Trophoblast cell (in vitro differentiated cells and primary cell): ENCODE results near the gene NAPG.

Source experiments
- DNase-seq, 2 donors: peaks; one replicate each; pipeline ENCODE4 v3.0.0-alpha.2; 2016
- H2AFZ ChIP-seq: 2 replicates; pipeline ENCODE4 v1.6.1; 2013; ENCODE audit warnings: low read length, moderate library complexity, mild to moderate bottlenecking; ENCODE audit not compliant: insufficient read depth, poor library complexity
- H2AK5ac ChIP-seq: 2 replicates; pipeline ENCODE4 v1.6.1; 2013; ENCODE audit warnings: mild to moderate bottlenecking, low read length
- H2BK120ac ChIP-seq: 2 replicates; pipeline ENCODE4 v1.6.1; 2013; ENCODE audit warnings: low read length, mild to moderate bottlenecking, moderate library complexity; ENCODE audit not compliant: insufficient read depth, poor library complexity
- H2BK12ac ChIP-seq: 2 replicates; pipeline ENCODE4 v1.6.1; 2013; ENCODE audit warnings: mild to moderate bottlenecking, low read length, moderate library complexity
- H2BK5ac ChIP-seq: 2 replicates; pipeline ENCODE4 v1.6.1; 2013; ENCODE audit warnings: low read length, low read depth, moderate library complexity, mild to moderate bottlenecking; ENCODE audit not compliant: poor library complexity
- H3K14ac ChIP-seq: 2 replicates; pipeline ENCODE4 v1.6.1; 2013; ENCODE audit warnings: mild to moderate bottlenecking, low read length
- H3K18ac ChIP-seq: 2 replicates; pipeline ENCODE4 v1.6.1; 2013; ENCODE audit warnings: mild to moderate bottlenecking, low read length
- H3K23ac ChIP-seq: 2 replicates; pipeline ENCODE4 v1.6.1; 2013; ENCODE audit warnings: low read length
- H3K27ac ChIP-seq: 2 replicates; pipeline ENCODE4 v1.5.1; 2013; ENCODE audit warnings: low read depth, mild to moderate bottlenecking, inconsistent platforms, low read length, moderate library complexity
- H3K27me3 ChIP-seq: 2 replicates; pipeline ENCODE4 v1.6.1; 2013; ENCODE audit warnings: inconsistent platforms, mild to moderate bottlenecking, low read length, moderate library complexity; ENCODE audit not compliant: insufficient read depth
- H3K36me3 ChIP-seq, 2 experiments: 1 replicate in 1 of 2; 2 replicates in 1 of 2; pipeline ENCODE4 v1.6.1; 2013; ENCODE audit warnings: low read length in 2 of 2, mild to moderate bottlenecking in 2 of 2, moderate library complexity in 1 of 2; ENCODE audit not compliant: insufficient read depth in 2 of 2, control insufficient read depth in 1 of 2
- H3K4ac ChIP-seq: 2 replicates; pipeline ENCODE4 v1.6.1; 2013; ENCODE audit warnings: low read depth, mild to moderate bottlenecking, low read length, moderate library complexity
- H3K4me1 ChIP-seq, 2 experiments: 1 replicate in 1 of 2; 2 replicates in 1 of 2; pipeline ENCODE4 v1.6.1; 2013; ENCODE audit warnings: low read length in 2 of 2, mild to moderate bottlenecking in 2 of 2, moderate library complexity in 1 of 2; ENCODE audit not compliant: insufficient read depth in 2 of 2, control insufficient read depth in 1 of 2
- H3K4me2 ChIP-seq: 2 replicates; pipeline ENCODE4 v1.6.1; 2013; ENCODE audit warnings: inconsistent platforms, mild to moderate bottlenecking, low read length, moderate library complexity
- H3K4me3 ChIP-seq: 2 replicates; pipeline ENCODE4 v1.5.1; 2013; ENCODE audit warnings: mild to moderate bottlenecking, low read depth, low read length, inconsistent platforms
- H3K79me1 ChIP-seq: one replicate; pipeline ENCODE4 v1.6.1; 2013; ENCODE audit warnings: low read length
- H3K79me2 ChIP-seq: 2 replicates; pipeline ENCODE4 v1.6.1; 2013; ENCODE audit warnings: low read length, mild to moderate bottlenecking; ENCODE audit not compliant: control insufficient read depth, insufficient read depth, poor library complexity
- H3K9ac ChIP-seq: 2 replicates; pipeline ENCODE4 v1.6.1; 2013; ENCODE audit warnings: mild to moderate bottlenecking, low read length
- H3K9me3 ChIP-seq: 2 replicates; pipeline ENCODE4 v1.6.1; 2013; ENCODE audit warnings: low read depth, mild to moderate bottlenecking, control low read depth, inconsistent platforms, low read length; ENCODE audit not compliant: insufficient read depth
- H4K12ac ChIP-seq: 2 replicates; pipeline ENCODE4 v1.6.1; 2013; ENCODE audit warnings: low read depth, mild to moderate bottlenecking, low read length, moderate library complexity
- H4K8ac ChIP-seq: 2 replicates; pipeline ENCODE4 v1.6.1; 2013; ENCODE audit warnings: low read depth, mild to moderate bottlenecking, low read length, moderate library complexity
- H4K91ac ChIP-seq: one replicate; pipeline ENCODE4 v1.6.1; 2013; ENCODE audit warnings: low read depth, mild to moderate bottlenecking, low read length, moderate library complexity
- WGBS: extraction: QIAGEN DNeasy Blood & Tissue Kit; methylation state at CpG from one replicate; pipeline ENCODE4 v1.1.7; 2013; ENCODE audit warnings: missing lambda C conversion rate; ENCODE audit not compliant: insufficient read length, insufficient coverage; ENCODE audit errors: extremely low coverage; 5-methylcytosine and 5-hydroxymethylcytosine counted together

NAPG gene

GRCh38 chr18:10557085-10557677, 31.4 kb downstream of the NAPG start:
- no peak overlapping the region for H3K14ac ChIP-seq
- H3K27ac ChIP-seq, result no peak overlapping the region
- H3K4ac ChIP-seq, result no peak overlapping the region
- no peak for DNase-seq
- peaks cover 4% of the 10 kb centered on the region for H3K9me3 ChIP-seq
- H2BK120ac ChIP-seq, result no peak overlapping the region
- no peak overlapping the region for H2BK12ac ChIP-seq
- no peaks in the 10 kb centered on the region for H3K79me1 ChIP-seq
- H3K18ac ChIP-seq, result no peak overlapping the region
- H3K9ac ChIP-seq, result no peak overlapping the region
- no peak overlapping the region for H2AFZ ChIP-seq
- no peak overlapping the region for H2BK5ac ChIP-seq
- H4K8ac ChIP-seq, result no peak overlapping the region
- H3K36me3 ChIP-seq, result peaks cover 11 to 23% of the 10 kb centered on the region in 2 experiments
- peaks cover 0 to 1% of the 10 kb centered on the region in 2 experiments for H3K4me1 ChIP-seq
- no peak overlapping the region for H4K12ac ChIP-seq
- no peak overlapping the region for H3K4me2 ChIP-seq
- H2AK5ac ChIP-seq, result no peak overlapping the region
- WGBS, result 100% methylated on average over 1 of the region's 6 CpGs
- H3K79me2 ChIP-seq, result no peaks in the 10 kb centered on the region
- no peak overlapping the region for H4K91ac ChIP-seq
- H3K23ac ChIP-seq, result no peak overlapping the region
- H3K4me3 ChIP-seq, result no peak overlapping the region
- H3K27me3 ChIP-seq, result no peaks in the 10 kb centered on the region

GRCh38 chr18:10558243-10558966, 32.6 kb downstream of the NAPG start:
- no peak overlapping the region for H2AFZ ChIP-seq
- no peak overlapping the region for H3K9ac ChIP-seq
- H3K4ac ChIP-seq, result no peak overlapping the region
- no peaks in the 10 kb centered on the region for H3K79me2 ChIP-seq
- no peak overlapping the region for H2BK5ac ChIP-seq
- H3K9me3 ChIP-seq, result peaks cover 4% of the 10 kb centered on the region
- peaks cover 0 to 3% of the 10 kb centered on the region in 2 experiments for H3K4me1 ChIP-seq
- no peak overlapping the region for H3K18ac ChIP-seq
- no peak overlapping the region for H2BK120ac ChIP-seq
- H3K23ac ChIP-seq, result no peak overlapping the region
- H4K12ac ChIP-seq, result no peak overlapping the region
- peaks cover 11 to 20% of the 10 kb centered on the region in 2 experiments for H3K36me3 ChIP-seq
- no peak overlapping the region for H2BK12ac ChIP-seq
- no peak overlapping the region for H3K14ac ChIP-seq
- H3K4me3 ChIP-seq, result no peak overlapping the region
- H3K79me1 ChIP-seq, result no peaks in the 10 kb centered on the region
- H4K8ac ChIP-seq, result no peak overlapping the region
- no peak overlapping the region for H4K91ac ChIP-seq
- no CpG with 5 or more reads among the region's 6 CpGs for WGBS
- no peak overlapping the region for H2AK5ac ChIP-seq
- H3K27ac ChIP-seq, result no peak overlapping the region
- H3K27me3 ChIP-seq, result no peaks in the 10 kb centered on the region
- H3K4me2 ChIP-seq, result no peak overlapping the region
- no peak for DNase-seq

GRCh38 chr18:10558967-10559298, 33.1 kb downstream of the NAPG start:
- no peaks in the 10 kb centered on the region for H3K79me1 ChIP-seq
- no peak overlapping the region for H2AFZ ChIP-seq
- no peak overlapping the region for H4K91ac ChIP-seq
- H2BK5ac ChIP-seq, result no peak overlapping the region
- H3K4me3 ChIP-seq, result no peak overlapping the region
- H3K18ac ChIP-seq, result no peak overlapping the region
- peaks cover 4% of the 10 kb centered on the region for H3K9me3 ChIP-seq
- no peak overlapping the region for H3K14ac ChIP-seq
- H2AK5ac ChIP-seq, result no peak overlapping the region
- H3K79me2 ChIP-seq, result no peaks in the 10 kb centered on the region
- H3K4me1 ChIP-seq, result peaks cover 0 to 3% of the 10 kb centered on the region in 2 experiments
- H3K9ac ChIP-seq, result no peak overlapping the region
- no peak for DNase-seq
- peaks cover 10 to 20% of the 10 kb centered on the region in 2 experiments for H3K36me3 ChIP-seq
- no peak overlapping the region for H4K8ac ChIP-seq
- no peak overlapping the region for H3K23ac ChIP-seq
- no peaks in the 10 kb centered on the region for H3K27me3 ChIP-seq
- H4K12ac ChIP-seq, result no peak overlapping the region
- H3K4me2 ChIP-seq, result no peak overlapping the region
- no CpG with 5 or more reads among the region's 4 CpGs for WGBS
- no peak overlapping the region for H2BK120ac ChIP-seq
- H2BK12ac ChIP-seq, result no peak overlapping the region
- H3K4ac ChIP-seq, result no peak overlapping the region
- no peak overlapping the region for H3K27ac ChIP-seq

GRCh38 chr18:10559553-10560451, 34.0 kb downstream of the NAPG start:
- no peak overlapping the region for H3K27ac ChIP-seq
- no peak overlapping the region for H4K8ac ChIP-seq
- H3K23ac ChIP-seq, result no peak overlapping the region
- H2BK120ac ChIP-seq, result no peak overlapping the region
- no peak overlapping the region for H3K4me3 ChIP-seq
- no peaks in the 10 kb centered on the region for H3K79me2 ChIP-seq
- no peak overlapping the region for H2AK5ac ChIP-seq
- H2BK5ac ChIP-seq, result no peak overlapping the region
- no peak overlapping the region for H3K18ac ChIP-seq
- no CpG with 5 or more reads among the region's 17 CpGs for WGBS
- no peak overlapping the region for H3K4ac ChIP-seq
- peaks cover 4% of the 10 kb centered on the region for H3K9me3 ChIP-seq
- H2AFZ ChIP-seq, result no peak overlapping the region
- no peak overlapping the region for H3K14ac ChIP-seq
- no peak overlapping the region for H2BK12ac ChIP-seq
- H3K36me3 ChIP-seq, result peaks cover 5 to 14% of the 10 kb centered on the region in 2 experiments
- peaks cover 0 to 3% of the 10 kb centered on the region in 2 experiments for H3K4me1 ChIP-seq
- H3K27me3 ChIP-seq, result no peaks in the 10 kb centered on the region
- H3K9ac ChIP-seq, result no peak overlapping the region
- H3K4me2 ChIP-seq, result no peak overlapping the region
- no peak for DNase-seq
- no peak overlapping the region for H4K12ac ChIP-seq
- no peaks in the 10 kb centered on the region for H3K79me1 ChIP-seq
- H4K91ac ChIP-seq, result no peak overlapping the region
